Activated effector memory CD4-positive, alpha-beta T cell treated with Interleukin-2 at 50 U/mL for 16 hours (primary cell): ENCODE data around the gene IGF2R.

ENCODE experiments used
- DNase-seq: peaks from one replicate; pipeline ENCODE4 v3.0.0-alpha.2; 2020

Gene IGF2R

GRCh38 chr6:160050022-160050421, 81.1 kb downstream of the IGF2R start:
- no peak for DNase-seq

DNA sequence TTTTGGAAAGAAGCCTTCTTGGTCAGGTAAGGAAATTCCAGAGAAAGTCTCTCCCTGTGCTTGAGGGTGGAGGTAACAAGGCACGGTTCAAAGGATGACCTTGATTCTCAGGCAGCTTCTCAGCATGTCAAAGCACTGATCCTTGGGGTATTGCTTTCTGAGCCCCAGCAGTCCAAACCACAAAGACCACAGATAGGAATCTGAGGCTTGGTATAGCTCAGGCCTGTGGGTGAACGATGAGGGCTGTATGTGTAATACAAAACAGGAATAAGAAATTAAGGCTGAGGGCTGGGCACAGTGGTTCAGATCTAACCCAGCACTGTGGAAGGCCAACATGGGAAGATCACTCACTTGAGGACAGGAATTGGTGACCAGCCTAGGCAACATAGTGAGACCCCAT, 82.5 kb downstream of the IGF2R start:
- no peak for DNase-seq

DNA sequence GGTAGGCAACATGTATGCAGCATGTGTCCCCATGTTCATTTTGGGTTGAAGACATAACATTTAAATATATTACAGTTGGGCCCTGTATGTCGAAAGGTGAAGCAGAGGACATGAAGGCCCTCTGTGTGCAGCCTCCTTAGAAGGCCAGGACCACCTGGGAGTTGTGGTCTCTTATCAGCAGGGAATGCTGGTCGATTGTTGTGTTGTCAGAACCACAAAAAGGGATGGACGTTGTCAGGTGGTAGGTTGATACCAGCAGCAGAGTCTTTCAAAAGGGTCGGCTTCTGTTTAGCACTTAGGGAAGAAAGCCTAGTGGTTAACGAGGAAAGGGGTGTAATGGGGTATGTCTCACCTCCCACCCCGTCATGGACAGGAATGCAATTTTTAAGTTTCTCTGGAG, 85.4 kb downstream of the IGF2R start:
- no peak for DNase-seq

- no peak for DNase-seq
Observed at GRCh38 chr6:160054913-160055312, 86.0 kb downstream of the IGF2R start.

- DNase-seq, result no peak
Observed at GRCh38 chr6:160055378-160055777, 86.5 kb downstream of the IGF2R start.

DNA sequence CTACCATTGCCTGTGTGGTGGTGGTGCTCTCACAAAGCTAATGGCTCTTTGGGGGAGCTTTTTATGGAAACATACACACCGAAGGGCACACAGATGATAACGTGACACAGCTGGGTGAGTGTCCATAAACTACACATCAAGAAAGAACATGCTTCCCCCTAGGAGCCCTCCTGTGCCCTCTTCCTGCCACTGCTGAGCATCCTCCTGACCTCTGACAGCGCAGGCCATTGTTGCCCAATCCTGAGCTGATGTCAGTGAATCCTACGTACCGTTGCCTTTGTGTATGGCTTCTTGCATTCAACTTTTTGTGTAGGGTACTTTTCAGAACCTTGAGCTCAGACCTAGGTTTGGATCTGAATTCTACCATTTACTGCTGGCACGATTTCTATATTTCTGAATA, 86.9 kb downstream of the IGF2R start:
- no peak for DNase-seq

- DNase-seq, result no peak
Observed at GRCh38 chr6:160057080-160057479, 88.2 kb downstream of the IGF2R start.

DNA sequence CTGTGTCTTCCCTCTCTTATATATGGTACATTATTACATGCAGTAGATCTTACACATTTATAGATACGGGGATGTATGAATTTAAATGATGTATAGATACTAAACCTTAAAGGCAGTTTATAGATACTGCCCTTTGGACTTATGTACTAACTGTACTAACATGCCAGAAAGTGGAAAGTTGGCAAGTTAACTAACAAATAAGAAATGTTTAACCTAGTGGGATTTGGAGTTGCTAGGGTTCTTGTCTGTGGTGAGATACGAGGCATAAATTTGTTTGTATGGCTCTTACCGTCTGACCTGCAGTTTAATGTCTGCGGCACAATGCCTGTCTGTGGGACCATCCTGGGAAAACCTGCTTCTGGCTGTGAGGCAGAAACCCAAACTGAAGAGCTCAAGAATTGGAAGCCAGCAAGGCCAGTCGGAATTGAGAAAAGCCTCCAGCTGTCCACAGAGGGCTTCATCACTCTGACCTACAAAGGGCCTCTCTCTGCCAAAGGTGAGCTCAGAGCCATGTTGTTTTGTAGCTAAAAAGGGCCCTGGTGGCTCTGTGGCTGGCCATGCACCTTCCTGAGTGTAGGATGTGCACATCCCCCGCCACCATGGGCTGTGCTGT, 89.8 kb downstream of the IGF2R start:
- no peak for DNase-seq

DNA sequence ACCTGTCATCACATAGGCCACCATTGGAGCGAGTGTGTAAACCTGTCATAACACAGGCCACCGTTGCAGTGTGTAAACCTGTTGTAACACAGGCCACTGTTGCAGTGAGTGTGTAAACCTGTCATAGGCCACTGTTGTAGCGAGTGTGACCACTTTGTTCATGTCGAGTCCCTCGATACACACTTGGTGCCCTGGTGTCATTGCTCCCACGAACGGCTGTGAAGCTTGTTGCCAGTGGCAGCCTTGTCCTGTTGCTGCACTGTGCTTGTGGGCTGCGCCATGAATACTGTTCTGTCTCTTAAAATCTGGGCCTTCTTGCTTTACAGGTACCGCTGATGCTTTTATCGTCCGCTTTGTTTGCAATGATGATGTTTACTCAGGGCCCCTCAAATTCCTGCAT, 91.3 kb downstream of the IGF2R start:
- no peak for DNase-seq

- DNase-seq, result no peak
Observed at GRCh38 chr6:160060920-160061447, 92.1 kb downstream of the IGF2R start.

DNA sequence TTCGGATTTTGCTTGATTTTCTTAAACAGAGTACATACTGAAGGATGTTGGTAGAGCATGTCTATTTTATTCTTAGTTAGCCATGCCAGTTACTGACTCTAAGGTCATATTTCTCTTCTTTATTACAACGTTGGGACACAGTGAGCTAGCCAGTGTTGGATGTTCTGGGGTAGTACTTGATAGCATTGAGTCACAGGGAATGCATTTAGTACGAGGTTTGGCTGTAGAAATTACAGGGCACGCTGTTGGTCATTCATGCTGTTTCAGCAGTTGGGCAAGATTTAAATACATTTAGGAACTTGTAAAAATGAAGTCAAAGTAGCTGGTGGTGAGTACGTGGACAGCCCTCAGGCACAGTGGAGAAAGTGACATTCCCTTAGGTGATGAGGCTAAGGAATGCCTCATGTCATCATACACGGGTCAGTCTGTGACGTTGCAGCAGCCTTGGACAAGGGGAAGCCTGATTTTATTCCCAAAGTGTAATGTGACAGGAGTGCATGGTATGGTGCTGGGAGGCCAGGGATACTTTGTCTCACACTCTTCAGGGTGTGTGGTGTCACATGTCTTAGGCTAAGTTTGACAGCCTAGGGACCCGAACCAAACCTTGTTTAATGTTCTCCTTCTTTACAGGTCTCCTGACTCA, 95.0 kb downstream of the IGF2R start:
- no peak for DNase-seq

DNA sequence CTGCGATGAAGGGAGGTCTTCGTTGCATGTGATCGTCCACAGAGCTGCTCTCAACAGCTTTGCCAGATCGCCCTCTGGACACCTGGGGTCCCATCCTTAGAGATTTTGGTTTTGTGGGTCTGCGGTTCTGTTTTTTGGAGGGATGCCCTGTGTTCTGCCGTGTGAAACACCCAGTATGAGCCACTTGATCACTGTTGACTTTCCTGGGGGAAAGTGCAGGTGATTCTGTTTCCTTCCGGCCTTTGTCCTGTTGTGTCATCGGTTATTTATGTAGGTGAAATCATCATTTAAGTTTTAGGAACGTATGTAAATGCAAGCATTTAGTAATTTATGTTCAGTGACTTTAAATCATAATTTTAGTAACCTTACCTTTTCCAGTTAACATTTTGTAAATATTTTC, 96.3 kb downstream of the IGF2R start:
- no peak for DNase-seq

DNA sequence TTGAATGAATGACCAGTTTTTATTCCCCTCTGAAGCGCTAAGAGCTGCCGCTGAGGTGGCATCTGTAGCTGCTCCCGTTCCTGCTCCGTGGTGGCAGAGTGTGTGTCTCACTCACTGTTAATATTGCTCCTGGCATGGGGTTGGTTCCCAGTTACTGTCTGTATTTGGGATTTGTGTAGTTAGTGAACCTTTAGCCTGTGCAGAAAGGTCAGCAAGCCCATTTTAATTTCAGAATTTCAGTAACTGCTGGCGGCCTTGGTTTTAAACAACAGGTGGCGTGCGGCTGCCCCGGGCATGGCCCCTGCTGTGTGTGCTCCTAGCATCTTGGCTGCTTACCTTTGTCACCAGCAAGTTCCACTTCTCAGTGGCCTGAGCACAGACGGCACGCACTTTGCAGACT, 98.7 kb downstream of the IGF2R start:
- no peak for DNase-seq

- DNase-seq, result no peak
Observed at GRCh38 chr6:160068346-160068745, 99.5 kb downstream of the IGF2R start.

GRCh38 chr6:160069050-160069454, 100.2 kb downstream of the IGF2R start:
- DNase-seq, result peak; percentile 12

- no peak for DNase-seq
Observed at GRCh38 chr6:160069459-160069858, 100.6 kb downstream of the IGF2R start.

- no peak for DNase-seq
Observed at GRCh38 chr6:160070427-160070826, 101.5 kb downstream of the IGF2R start.

GRCh38 chr6:160070831-160071230, 101.9 kb downstream of the IGF2R start:
- no peak for DNase-seq

- DNase-seq, result no peak
Observed at GRCh38 chr6:160071805-160072690, 103.2 kb downstream of the IGF2R start.

- DNase-seq, result no peak
Observed at GRCh38 chr6:160073272-160073671, 104.4 kb downstream of the IGF2R start.

GRCh38 chr6:160076009-160076408, 107.1 kb downstream of the IGF2R start:
- DNase-seq, result no peak

- no peak for DNase-seq
Observed at GRCh38 chr6:160077024-160077423, 108.1 kb downstream of the IGF2R start.

- DNase-seq, result no peak
Observed at GRCh38 chr6:160077526-160077925, 108.6 kb downstream of the IGF2R start.
